HG03457 (cell line): ENCODE results near the gene ARMH3.

Source experiments
- ATAC-seq: cut with Tn5 transposase; IDR thresholded peaks from one replicate; pipeline ENCODE4 v1.9.1; 2021; ENCODE audit warnings: moderate number of reproducible peaks; ENCODE audit not compliant: unreplicated experiment

Gene ARMH3, protein sequence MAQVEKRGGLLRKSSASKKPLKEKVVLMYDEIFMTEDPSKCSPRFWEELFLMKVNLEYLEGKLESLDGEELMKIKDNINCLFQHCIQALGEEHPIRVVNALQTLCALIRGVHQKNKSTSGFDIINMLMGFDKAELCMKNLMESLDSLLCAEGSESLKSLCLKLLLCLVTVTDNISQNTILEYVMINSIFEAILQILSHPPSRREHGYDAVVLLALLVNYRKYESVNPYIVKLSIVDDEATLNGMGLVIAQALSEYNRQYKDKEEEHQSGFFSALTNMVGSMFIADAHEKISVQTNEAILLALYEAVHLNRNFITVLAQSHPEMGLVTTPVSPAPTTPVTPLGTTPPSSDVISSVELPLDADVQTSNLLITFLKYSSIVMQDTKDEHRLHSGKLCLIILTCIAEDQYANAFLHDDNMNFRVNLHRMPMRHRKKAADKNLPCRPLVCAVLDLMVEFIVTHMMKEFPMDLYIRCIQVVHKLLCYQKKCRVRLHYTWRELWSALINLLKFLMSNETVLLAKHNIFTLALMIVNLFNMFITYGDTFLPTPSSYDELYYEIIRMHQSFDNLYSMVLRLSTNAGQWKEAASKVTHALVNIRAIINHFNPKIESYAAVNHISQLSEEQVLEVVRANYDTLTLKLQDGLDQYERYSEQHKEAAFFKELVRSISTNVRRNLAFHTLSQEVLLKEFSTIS

DNA sequence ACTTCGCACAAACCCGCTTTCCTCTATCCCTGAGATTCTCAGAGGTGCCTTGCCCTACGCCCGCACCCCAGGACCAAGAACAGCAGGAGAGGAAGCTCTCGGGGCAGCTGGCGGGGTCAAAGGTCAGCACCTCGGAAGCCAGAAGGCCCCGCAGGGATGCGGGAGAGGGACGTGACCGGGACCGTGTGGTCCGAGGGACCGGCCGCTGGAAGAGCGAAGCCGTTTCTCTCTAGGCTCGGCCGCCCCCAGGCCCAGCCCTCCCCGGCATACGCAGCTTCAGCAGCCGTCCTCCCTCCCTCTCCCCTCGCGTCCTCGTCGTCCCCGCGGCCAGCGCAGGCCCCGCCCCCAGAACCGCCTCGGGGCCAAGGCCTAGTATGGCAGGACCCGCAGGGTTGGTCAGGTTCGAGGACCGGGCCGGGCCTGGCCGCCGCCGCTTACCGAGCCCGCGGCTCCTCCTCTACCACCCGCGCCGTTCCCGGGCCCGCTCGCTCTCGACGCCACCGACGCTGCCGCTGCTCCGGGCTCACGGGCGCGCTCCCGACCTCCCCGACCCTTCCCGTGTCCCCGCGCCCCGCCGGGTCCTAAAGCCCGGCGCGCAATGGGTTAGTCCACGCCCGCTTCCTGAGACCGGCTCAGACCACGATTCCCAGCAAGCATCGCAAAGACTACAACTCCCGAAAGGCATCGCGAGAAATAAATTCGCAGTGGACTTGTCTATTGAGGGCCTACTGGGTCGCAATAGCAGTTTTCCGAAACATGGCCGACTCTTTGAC is at the start of gene ARMH3:
ARMH3 (minus strand) TSS at position 527 of the 773 bp plus-strand sequence. CDS start 16,059 bp downstream, outside the sequence.
- peak; percentile 82 for ATAC-seq

DNA sequence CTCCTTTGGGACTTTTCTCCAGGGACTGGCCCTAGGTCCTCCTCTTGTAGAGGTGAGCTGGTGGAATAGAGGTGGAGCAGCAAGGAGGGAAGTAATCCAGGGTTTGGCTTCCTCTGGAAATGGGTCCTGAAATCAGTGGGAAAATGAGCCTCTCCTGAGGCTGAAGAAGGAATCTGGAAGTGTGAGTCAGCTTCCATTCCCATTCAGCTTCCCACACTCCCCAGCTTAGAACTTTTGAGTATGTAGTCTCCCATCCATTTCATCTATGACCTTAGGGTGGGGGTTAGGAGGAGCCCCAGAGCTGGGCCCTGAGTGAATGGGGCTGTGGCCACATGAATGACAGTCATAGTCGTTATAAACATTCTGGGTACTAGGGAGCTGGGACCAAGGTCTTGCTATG is 46.4 kb upstream of the ARMH3 start:
- ATAC-seq, result no peak

DNA sequence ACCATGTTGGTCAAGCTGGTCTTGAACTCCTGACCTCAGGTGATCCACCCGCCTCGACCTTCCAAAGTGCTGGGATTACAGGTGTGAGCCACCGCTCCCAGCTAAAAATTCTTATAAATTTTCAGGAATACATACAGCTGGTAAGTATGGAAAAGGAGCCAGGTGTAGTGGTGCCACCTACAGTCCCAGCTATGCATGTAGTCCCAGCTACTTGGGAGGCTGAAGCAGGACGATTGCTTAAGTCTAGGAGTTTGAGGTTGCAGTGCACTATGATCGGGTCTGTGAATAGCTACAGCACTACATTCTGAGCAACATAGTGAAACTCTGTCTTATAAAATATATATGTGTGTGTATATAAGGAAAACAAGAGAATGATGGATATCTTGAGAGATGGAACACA is 45.2 kb upstream of the ARMH3 start:
- no peak for ATAC-seq

DNA sequence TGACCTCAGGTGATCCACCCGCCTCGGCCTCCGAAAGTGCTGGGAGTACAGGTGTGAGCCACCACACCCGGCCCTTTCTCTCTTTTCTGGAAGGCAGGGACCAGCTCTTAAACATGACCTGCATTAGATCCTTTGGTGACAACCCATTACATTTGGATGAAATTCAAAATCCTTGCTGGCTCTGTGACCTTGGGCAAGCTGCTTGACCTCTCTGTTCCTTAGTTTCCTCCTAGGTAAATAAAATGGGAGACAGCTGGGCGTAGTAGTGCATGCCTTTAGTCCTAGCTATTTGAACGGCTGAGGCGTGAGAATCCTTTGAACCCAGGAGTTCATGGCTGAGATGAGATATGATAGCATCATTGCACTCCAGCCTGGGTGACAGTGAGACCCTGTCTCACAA is 40.5 kb upstream of the ARMH3 start:
- ATAC-seq, result no peak

DNA sequence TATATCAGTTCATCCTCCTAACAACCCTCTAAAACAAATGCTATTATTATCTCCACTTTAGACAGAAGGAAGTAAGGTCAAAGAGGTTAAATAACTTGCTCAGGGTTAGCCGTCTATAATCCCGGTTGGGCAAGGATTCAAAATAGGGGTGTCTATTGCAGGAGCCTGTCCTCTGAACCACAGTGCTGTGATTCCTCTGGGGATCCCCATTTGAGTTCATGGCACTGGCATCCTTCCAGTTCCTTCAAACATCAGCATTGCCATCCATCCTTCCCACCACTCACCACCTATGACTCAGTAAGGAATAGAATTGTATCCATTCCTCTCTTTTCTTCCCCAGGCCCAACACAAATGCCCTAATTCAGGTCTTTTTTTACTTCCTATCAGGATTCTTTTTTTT is 34.8 kb upstream of the ARMH3 start:
- no peak for ATAC-seq

DNA sequence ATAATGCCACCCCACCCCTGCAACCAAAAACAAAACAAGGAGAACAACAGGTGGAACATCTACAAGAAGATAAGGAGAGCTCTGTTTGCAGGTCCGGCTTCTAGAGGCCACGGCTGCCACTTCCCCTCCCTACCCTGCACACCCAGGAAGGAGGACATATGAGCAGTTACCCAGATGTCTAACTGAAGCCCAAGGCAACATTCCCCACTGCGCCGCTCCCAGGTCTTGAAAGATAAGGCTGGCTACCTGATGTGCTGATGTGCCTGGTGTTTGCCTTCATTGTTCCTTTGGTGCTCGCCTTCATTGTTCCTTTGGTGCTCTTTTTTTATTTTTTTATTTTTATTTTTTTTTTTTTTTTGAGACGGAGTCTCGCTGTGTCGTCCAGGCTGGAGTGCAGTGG is 30.2 kb upstream of the ARMH3 start:
- ATAC-seq, result no peak

DNA sequence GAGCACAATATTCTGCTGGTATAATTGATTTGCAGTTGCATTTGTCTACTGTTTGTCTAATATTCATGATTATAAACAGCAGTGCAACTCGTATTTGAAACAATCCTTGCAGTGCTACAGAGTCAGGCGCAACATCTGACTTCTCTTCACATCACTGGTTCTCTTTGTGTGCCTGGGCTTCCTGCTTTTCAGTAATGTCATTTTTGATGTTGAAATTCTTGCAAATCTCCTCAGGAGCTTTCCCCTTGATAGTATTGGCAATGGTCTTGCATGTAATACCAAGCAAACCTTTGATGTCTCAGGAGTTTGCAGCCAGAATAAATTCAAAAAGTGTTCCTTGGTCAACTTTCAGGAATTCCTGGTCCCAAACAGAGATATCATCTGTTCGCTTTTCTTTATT is 29.4 kb upstream of the ARMH3 start:
- no peak for ATAC-seq

DNA sequence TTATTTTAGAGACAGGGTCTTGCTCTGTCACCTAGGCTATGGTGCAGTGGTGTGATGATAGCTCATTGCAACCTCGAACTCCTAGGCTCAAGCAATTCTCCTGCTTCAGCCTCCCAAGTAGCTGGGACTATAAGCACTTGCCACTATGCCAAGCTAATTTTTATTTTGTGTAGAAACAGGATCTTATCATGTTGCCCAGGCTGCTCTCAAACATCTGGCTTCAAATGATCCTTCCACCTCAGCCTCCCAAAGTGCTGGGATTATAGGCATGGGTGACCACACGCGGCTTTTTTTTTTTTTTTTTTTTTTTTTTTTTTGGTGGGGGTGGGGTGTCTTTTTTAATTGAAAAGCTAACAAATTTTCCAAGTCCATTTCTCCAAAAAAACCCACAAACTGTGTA is 27.6 kb upstream of the ARMH3 start:
- ATAC-seq, result no peak

DNA sequence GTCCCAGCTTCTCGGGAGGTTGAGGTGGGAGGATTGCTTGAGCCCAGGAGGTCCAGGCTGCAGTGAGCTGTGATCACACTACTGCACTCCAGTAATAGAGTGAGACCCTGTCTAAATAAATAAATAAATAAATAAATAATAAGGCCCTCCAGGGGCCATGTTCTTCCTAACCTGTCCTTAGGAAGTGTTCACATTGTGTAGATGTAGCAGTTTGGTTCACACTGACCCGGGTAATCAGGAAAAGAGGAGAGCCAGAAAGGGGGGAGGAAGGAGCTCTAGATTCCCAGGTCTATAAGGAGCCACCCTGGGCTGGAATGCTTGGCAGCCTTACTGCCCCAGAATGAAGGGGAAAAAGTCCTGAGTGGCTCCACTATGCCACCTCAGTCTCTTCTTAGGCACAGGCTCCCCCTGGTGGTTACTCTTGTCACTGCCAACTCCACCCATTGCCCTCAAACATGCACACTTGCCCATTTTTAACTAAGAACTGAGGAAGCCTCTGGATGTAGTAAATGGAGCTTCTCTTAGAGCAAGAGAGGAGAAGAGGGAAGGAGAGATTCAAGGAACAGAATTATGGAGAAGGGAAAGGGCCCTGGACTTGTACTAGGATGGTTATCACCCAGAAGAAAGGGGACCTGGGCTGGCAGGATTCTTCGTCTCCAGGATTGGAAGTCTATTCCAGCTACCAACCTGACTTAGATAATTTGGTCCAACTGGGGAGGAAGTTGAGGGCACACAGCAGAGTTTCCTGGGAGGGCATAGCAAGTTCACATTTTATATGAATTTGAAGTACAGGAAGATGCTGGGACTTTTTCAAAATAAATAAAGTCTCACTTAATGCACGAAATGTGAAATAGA is 16.9 kb upstream of the ARMH3 start:
- no peak for ATAC-seq

DNA sequence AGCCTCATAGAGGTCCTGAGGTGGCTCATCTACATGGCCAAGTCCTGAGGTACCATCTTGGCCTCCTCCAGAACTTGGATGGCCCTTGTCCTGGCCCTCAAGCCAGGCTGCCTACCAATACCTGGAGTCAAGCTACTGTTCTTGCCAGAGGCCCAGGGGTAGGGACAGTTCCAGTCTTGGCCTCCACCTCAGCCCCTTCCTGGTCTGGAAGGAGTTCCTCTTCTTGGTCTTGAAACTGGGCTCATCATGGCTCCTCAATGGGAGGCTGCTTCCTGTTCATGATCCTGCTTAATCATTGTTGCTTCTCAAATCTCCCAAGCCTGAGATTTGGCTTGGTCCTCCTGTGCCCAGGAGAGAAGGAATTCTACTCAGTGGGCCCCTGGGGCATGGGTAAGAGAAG is 13.1 kb upstream of the ARMH3 start:
- no peak for ATAC-seq

DNA sequence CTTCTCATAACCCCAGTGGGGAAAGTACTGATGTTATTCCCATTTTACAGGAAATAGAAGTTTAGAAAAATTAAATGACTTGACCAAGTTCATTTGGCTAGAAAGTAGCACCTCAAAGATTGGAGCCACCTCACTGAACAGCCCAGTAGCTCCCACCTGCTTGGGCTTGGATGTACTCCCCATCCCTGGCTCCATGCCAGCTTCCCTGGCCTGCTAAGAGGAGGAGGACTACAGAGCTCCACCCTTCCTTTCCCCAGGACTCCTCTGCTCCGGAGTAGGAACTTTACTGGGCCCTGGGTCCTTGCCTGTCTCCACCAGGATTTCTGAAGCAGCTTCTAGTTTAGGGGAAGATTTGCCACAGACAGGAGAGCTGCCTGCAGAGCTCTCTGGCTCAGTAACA is 12.2 kb upstream of the ARMH3 start:
- no peak for ATAC-seq

DNA sequence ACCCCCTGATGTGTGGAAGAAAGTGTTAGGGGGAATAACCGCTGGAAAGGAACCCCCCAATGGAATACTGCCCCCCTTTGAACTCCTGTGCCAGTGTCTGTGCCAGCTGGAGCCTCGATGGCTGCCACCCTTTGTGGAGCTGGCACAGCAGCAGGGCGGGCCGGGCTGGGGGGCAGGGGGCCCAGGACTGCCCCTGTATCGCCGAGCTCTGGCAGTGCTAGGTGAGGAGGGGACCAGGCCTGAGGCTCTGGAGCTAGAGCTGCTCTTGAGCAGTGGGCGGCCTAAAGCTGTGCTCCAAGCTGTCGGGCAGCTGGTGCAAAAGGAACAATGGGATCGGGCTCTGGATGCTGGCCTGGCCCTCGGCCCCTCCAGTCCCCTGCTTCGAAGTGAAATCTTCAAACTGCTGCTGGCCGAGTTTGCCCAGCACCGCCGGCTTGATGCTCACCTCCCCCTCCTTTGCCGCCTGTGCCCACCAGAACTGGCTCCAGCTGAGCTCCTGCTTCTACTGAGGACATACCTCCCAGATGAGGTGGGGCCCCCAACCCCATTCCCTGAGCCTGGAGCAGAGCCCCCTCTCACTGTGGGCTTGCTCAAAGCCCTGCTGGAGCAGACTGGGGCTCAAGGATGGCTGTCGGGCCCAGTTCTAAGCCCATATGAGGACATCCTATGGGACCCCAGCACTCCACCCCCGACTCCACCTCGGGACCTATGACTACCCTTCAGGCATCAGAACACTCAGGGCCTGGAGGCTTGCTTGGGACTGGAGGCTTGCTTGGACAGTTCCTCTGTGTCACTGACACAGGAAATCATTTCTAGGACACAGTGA is 11.3 kb upstream of the ARMH3 start:
- ATAC-seq, result no peak

DNA sequence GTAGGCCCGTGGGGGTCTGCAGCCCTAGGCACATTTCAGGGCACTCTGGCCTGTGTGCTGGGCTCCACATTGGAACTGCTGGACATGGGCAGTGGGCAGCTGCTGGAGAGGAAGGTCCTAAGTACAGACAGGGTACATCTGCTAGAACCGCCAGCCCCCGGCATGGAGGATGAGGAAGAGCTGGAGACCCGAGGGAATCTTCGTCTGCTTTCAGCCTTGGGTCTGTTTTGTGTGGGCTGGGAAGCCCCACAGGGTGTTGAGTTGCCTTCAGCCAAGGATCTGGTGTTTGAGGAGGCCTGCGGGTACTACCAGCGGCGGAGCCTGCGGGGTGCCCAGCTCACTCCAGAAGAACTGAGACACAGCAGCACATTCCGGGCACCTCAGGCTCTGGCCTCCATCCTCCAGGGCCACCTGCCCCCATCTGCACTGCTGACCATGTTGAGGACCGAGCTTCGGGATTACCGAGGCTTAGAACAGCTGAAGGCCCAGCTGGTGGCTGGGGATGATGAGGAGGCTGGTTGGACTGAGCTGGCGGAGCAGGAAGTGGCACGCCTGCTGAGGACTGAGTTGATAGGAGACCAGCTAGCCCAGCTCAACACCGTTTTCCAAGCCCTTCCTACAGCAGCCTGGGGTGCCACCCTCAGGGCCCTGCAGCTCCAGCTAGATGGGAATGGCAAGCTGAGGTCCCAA is 10.6 kb upstream of the ARMH3 start:
- ATAC-seq, result no peak

DNA sequence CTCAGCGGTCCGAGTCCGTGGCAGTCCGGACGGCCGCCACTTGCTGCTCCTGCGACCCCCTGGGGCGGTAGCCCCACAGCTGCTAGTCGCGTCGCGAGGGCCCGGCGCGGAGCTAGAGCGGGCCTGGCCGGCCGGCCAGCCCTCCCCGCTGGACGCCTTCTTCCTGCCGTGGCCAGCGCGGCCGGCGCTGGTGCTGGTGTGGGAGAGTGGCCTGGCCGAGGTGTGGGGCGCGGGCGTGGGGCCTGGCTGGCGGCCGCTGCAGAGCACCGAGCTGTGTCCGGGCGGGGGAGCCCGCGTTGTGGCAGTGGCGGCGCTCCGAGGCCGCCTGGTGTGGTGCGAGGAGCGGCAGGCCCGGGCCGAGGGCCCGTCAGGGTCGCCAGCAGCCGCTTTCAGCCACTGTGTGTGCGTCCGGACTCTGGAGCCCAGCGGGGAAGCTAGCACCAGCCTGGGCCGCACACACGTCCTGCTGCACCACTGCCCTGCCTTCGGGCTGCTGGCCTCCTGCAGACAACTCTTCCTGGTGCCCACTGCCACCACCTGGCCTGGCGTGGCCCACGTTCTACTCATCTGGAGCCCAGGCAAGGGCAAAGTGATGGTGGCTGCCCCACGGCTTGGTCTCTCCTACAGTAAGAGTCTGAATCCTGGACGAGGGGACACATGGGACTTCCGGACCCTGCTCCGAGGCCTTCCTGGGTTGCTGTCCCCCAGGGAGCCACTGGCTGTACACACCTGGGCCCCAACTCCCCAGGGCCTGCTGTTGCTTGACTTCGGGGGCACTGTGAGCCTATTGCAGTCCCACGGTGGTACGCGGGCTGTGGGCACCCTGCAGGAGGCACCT is 9.8 kb upstream of the ARMH3 start:
- peak; percentile 16 for ATAC-seq

DNA sequence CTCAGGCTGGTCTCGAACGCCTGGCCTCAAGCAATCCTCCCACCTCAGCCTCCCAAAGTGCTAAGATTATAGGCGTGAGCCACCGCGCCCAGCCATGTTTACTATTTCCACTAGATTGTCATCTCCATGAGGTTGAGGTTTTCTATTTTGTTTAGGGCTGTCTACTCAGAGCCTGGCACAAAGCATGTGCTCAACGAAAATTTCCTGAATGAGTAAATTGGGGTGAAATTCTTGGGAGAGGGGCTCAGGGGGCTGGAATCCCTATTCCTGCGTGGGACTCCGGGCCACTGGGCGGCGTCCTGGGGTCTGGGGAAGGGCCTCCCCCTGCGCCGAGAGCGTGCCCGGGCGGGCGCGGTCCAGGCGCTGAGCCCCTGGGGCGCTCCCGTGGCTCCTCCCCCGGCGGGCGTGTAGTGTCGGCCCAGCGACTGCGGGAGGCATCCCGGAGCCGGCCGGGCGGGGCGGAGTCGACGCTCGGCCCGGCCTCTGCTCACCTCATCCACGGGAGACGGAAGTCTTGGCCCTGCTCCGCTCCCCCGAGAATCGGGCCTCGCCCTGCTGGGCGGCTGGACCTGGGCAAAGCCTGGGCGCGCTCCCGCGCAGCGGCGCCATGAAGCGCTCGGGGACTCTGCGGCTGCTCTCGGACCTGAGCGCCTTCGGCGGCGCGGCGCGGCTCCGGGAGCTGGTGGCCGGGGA is 9.0 kb upstream of the ARMH3 start, which contains the start of gene HPS6:
HPS6 (plus strand) TSS at position 482 of the 693 bp plus-strand sequence; CDS start at position 608, 126 bp downstream.
- peak; percentile 82 for ATAC-seq

DNA sequence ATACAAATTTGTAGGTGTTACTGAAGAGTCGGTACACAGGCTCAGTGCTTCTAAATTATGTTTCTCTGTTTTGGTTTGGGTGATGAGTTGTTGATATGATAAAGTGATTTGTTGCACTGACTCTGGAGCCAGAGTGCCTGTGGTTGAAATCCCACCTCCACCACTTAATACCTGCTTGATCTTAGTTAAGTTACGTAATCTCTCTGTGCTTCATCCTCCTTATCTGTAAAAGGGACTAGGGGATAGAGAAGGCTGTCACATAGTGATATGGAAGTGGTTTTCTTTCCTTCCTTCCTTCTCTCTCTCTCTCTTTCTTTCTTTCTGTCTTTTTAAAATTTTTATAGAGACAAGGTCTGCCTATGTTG is 8.5 kb upstream of the ARMH3 start:
- no peak for ATAC-seq

DNA sequence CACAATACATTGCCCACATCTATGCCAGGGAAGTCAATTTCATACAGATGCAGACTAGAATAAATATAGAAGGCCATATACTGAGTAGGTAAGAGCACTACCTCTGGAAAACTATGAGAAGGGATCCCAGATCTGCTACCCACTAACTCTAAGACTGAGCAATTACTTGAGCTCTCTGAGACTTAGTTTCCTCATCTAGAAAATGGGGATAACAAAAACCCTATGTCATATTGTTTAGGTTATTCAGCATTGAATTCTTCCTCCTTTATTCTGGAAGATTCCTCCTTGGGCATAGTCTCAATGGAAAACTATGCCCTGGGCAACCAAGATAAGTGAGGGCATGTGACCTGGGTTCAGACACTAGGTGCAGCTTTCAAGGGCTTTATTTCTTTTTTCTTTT is 4.0 kb upstream of the ARMH3 start:
- ATAC-seq, result no peak
